GM23338 (cell line): ENCODE data around the gene ITGB5. TPM values are rescaled to one million over a fixed set of nuclear protein-coding genes. Genes with fewer than 3 reads are reported as not detected.
A peak's percentile ranks its signal among the peaks of the same experiment; 100 is the strongest.

Source experiments
- ATAC-seq: fragments of 200-7000 bp; cut with Tn5 transposase; 3 replicates; pipeline ENCODE4 v1.9.1; 2020
- DNase-seq: peaks from one replicate; pipeline ENCODE4 v3.0.0-alpha.2; 2015; ENCODE audit warnings: low spot score
- H2AFZ ChIP-seq: fragments of 200-600 bp; sonication (generic); 2 replicates; pipeline ENCODE4 v1.8.0; 2016; ENCODE audit warnings: antibody characterized with exemption, mild to moderate bottlenecking, moderate library complexity
- H3F3A ChIP-seq: fragments of 200-600 bp; sonication (generic); replicated peaks from 2 replicates; pipeline ENCODE4 v1.8.0; 2017; ENCODE audit warnings: antibody characterized with exemption, mixed run types, low read depth
- H3K27ac ChIP-seq: fragments of 200-600 bp; sonication (generic); 2 replicates; pipeline ENCODE4 v1.6.1; 2016; ENCODE audit warnings: low read depth
- H3K27me3 ChIP-seq: fragments of 200-600 bp; sonication (generic); 2 replicates; pipeline ENCODE4 v1.8.0; 2016; ENCODE audit warnings: mild to moderate bottlenecking, mixed run types, moderate library complexity; ENCODE audit not compliant: insufficient read depth
- H3K36me3 ChIP-seq: fragments of 200-600 bp; sonication (generic); 2 replicates; pipeline ENCODE4 v1.8.0; 2016; ENCODE audit warnings: mild to moderate bottlenecking; ENCODE audit not compliant: insufficient read depth
- H3K4me1 ChIP-seq: fragments of 200-600 bp; sonication (generic); 2 replicates; pipeline ENCODE4 v1.8.0; 2016; ENCODE audit warnings: mild to moderate bottlenecking, moderate library complexity; ENCODE audit not compliant: insufficient read depth
- H3K4me2 ChIP-seq: fragments of 200-600 bp; sonication (generic); 2 replicates; pipeline ENCODE4 v1.7.1; 2017; ENCODE audit warnings: mixed run types
- H3K4me3 ChIP-seq: fragments of 200-600 bp; sonication (generic); 2 replicates; pipeline ENCODE4 v1.6.1; 2016; ENCODE audit warnings: mixed run types
- H3K79me2 ChIP-seq: fragments of 200-600 bp; sonication (generic); replicated peaks from 2 replicates; pipeline ENCODE4 v1.8.0; 2017; ENCODE audit warnings: mild to moderate bottlenecking; ENCODE audit not compliant: insufficient read depth
- H3K9me2 ChIP-seq: fragments of 200-600 bp; sonication (generic); 2 replicates; pipeline ENCODE4 v1.8.0; 2017; ENCODE audit not compliant: insufficient read depth
- H4K20me1 ChIP-seq: fragments of 200-600 bp; sonication (generic); replicated peaks from 2 replicates; pipeline ENCODE4 v1.8.0; 2017; ENCODE audit warnings: mild to moderate bottlenecking; ENCODE audit not compliant: insufficient read depth
- H3K27ac Mint-ChIP-seq: 2 replicates; pipeline ENCODE4 v1.8.0; 2020; ENCODE audit warnings: inconsistent platforms, mild to moderate bottlenecking, moderate library complexity, mixed read lengths
- H3K27me3 Mint-ChIP-seq: 3 replicates; pipeline ENCODE4 v1.8.0; 2022; ENCODE audit warnings: low read depth, mild to moderate bottlenecking, moderate library complexity, mixed read lengths, inconsistent platforms; ENCODE audit not compliant: insufficient read depth, poor library complexity
- H3K36me3 Mint-ChIP-seq: 3 replicates; pipeline ENCODE4 v1.8.0; 2021; ENCODE audit warnings: low read depth, mild to moderate bottlenecking, inconsistent platforms, moderate library complexity, mixed read lengths
- H3K4me1 Mint-ChIP-seq: 3 replicates; pipeline ENCODE4 v1.8.0; 2020; ENCODE audit warnings: mild to moderate bottlenecking, inconsistent platforms, mixed read lengths
- H3K4me3 Mint-ChIP-seq: 3 replicates; pipeline ENCODE4 v1.8.0; 2021; ENCODE audit warnings: moderate library complexity, mild to moderate bottlenecking, inconsistent platforms, mixed read lengths
- H3K9me3 Mint-ChIP-seq: 3 replicates; pipeline ENCODE4 v1.8.0; 2020; ENCODE audit warnings: moderate library complexity, mild to moderate bottlenecking, inconsistent platforms, mixed read lengths
- CTCF ChIP-seq, 2 experiments: fragments of 200-600 bp in 1 of 2; sonication (generic) in 1 of 2; conservative IDR thresholded peaks; 2 replicates each; pipeline versions ENCODE4 v1.5.1 to v1.6.1; 2016 to 2017; ENCODE audit warnings: antibody characterized with exemption in 2 of 2, low read depth in 2 of 2, mild to moderate bottlenecking in 2 of 2, moderate library complexity in 1 of 2
- ETS1 ChIP-seq: IDR thresholded peaks from 2 replicates; pipeline ENCODE4 v1.6.1; 2016; ENCODE audit warnings: antibody characterized with exemption
- EZH2 ChIP-seq: fragments of 200-600 bp; sonication (generic); IDR thresholded peaks from one replicate; pipeline ENCODE4 v1.8.0; 2017; ENCODE audit warnings: antibody characterized with exemption, mild to moderate bottlenecking, low read depth; ENCODE audit not compliant: unreplicated experiment
- REST ChIP-seq: IDR thresholded peaks from one replicate; pipeline ENCODE4 v1.6.1; 2018; ENCODE audit warnings: antibody characterized with exemption; ENCODE audit not compliant: unreplicated experiment
- ZNF114 ChIP-seq: fragments of 250-450 bp; sonication (Bioruptor Pico); IDR thresholded peaks from 2 replicates; pipeline ENCODE4 v1.5.0; 2020; ENCODE audit warnings: mild to moderate bottlenecking, moderate library complexity
- ZNF331 ChIP-seq: fragments of 250-450 bp; sonication (Bioruptor Pico); IDR thresholded peaks from 2 replicates; pipeline ENCODE4 v1.5.0; 2020; ENCODE audit warnings: low read depth, mild to moderate bottlenecking, moderate library complexity
- polyA plus RNA-seq: library from polyadenylated mRNA; unstranded; fragments of >200 nt; fragmentation: Nextera tagmentation; extraction: Ambion mirVana; gene quantifications from 2 replicates; pipeline ENCODE4 v1.2.1, GENCODE V29; 2016
- total RNA-seq: library from RNA; depleted of rRNA; stranded (reverse); fragments of >200 nt; shearing (Covaris generic); gene quantifications from 2 replicates; pipeline ENCODE4 v1.2.3, GENCODE V29; 2014

ITGB5 gene
- total and polyA plus RNA-seq, 2 experiments from 2014 or later = 68.2 to 269 TPM

DNA sequence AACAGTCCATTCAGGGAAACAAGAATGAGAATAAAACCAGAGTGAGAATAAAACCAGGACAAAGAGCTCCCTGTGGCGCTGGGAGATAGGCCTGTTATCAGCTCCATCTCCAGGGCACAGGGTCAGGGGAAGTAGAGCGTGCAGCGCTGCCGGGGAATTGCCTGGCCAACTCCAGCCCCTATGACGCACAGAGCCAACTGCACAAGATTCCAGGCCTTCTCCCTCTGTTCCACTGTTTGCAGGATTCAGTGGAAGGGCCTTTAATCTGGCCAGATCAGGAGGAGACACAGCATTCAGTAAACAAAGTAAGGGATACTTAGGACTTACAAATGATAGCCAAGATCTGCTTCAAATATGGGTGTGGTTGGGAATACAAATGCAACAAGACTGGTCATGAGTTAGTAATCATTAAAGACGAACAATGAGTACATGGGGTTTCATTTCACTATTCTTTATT, 49.4 kb downstream of the ITGB5 start:
- Histone ChIP-seq H3K27ac (peak overlapping the region; percentile 61), H3K36me3 (peaks cover 29% of the 10 kb centered on the region), H3K9me2 (no peaks in the 10 kb centered on the region), H3K4me3 (no peak overlapping the region), H3K4me1 (peaks cover 25% of the 10 kb centered on the region), H3F3A (peaks cover 12% of the 10 kb centered on the region; the same call in 1 of the 2 replicates), H4K20me1 (peaks cover 12% of the 10 kb centered on the region), H3K4me2 (no peak overlapping the region), H3K79me2 (peaks cover 75% of the 10 kb centered on the region), H2AFZ (no peak overlapping the region), H3K27me3 (no peaks in the 10 kb centered on the region)
- Mint-ChIP-seq H3K4me1 (peaks cover 40% of the 10 kb centered on the region), H3K4me3 (no peak overlapping the region; the same call in 2 of the 3 replicates), H3K27me3 (peaks cover 5% of the 10 kb centered on the region), H3K9me3 (no peaks in the 10 kb centered on the region), H3K36me3 (peaks cover 67% of the 10 kb centered on the region), H3K27ac (no peak overlapping the region)
- TF ChIP-seq ZNF114 (CRISPR knock-in tag) (no peak), ETS1 (no peak), REST (no peak), CTCF (conservative IDR thresholded peaks at IDR 0.05; ENCODE audit: low read depth in 2 of 2) (no peak)
- no peak for ATAC-seq
- no peak for DNase-seq

GRCh38 chr3:124837065-124837464, 50.1 kb downstream of the ITGB5 start:
- TF ChIP-seq ZNF331 (CRISPR knock-in tag) = no peak
- TF ChIP-seq EZH2 = no peak
- no peak for TF ChIP-seq CTCF (conservative IDR thresholded peaks at IDR 0.05; ENCODE audit: low read depth in 2 of 2)
- Histone ChIP-seq H3K4me3 (no peak overlapping the region), H3K4me1 (peaks cover 25% of the 10 kb centered on the region), H3K27ac (0 out of 2 replicates have a peak overlapping the region, but pooled peaks have one; percentile 61), H3K9me2 (no peaks in the 10 kb centered on the region), H4K20me1 (peaks cover 10% of the 10 kb centered on the region), H3K36me3 (peaks cover 29% of the 10 kb centered on the region), H3F3A (peaks cover 14% of the 10 kb centered on the region; the same call in 1 of the 2 replicates), H3K4me2 (no peak overlapping the region), H3K79me2 (peaks cover 81% of the 10 kb centered on the region), H3K27me3 (no peaks in the 10 kb centered on the region), H2AFZ (no peak overlapping the region)
- Mint-ChIP-seq H3K9me3 (no peaks in the 10 kb centered on the region), H3K27me3 (peaks cover 5% of the 10 kb centered on the region), H3K27ac (no peak overlapping the region), H3K4me1 (peaks cover 42% of the 10 kb centered on the region), H3K36me3 (peaks cover 65% of the 10 kb centered on the region), H3K4me3 (no peak overlapping the region)
- no peak for DNase-seq
- ATAC-seq = no peak
